ENCODE measurements around the gene RSAD2. TPM values are rescaled to one million over a fixed set of nuclear protein-coding genes. Genes with fewer than 3 reads are reported as not detected.

Gene RSAD2, protein sequence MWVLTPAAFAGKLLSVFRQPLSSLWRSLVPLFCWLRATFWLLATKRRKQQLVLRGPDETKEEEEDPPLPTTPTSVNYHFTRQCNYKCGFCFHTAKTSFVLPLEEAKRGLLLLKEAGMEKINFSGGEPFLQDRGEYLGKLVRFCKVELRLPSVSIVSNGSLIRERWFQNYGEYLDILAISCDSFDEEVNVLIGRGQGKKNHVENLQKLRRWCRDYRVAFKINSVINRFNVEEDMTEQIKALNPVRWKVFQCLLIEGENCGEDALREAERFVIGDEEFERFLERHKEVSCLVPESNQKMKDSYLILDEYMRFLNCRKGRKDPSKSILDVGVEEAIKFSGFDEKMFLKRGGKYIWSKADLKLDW
- total RNA-seq (2022; extraction: Qiagen RNA extraction), result 0.15 to 0.32 TPM (median 0.25 TPM) in 5 replicates

DNA sequence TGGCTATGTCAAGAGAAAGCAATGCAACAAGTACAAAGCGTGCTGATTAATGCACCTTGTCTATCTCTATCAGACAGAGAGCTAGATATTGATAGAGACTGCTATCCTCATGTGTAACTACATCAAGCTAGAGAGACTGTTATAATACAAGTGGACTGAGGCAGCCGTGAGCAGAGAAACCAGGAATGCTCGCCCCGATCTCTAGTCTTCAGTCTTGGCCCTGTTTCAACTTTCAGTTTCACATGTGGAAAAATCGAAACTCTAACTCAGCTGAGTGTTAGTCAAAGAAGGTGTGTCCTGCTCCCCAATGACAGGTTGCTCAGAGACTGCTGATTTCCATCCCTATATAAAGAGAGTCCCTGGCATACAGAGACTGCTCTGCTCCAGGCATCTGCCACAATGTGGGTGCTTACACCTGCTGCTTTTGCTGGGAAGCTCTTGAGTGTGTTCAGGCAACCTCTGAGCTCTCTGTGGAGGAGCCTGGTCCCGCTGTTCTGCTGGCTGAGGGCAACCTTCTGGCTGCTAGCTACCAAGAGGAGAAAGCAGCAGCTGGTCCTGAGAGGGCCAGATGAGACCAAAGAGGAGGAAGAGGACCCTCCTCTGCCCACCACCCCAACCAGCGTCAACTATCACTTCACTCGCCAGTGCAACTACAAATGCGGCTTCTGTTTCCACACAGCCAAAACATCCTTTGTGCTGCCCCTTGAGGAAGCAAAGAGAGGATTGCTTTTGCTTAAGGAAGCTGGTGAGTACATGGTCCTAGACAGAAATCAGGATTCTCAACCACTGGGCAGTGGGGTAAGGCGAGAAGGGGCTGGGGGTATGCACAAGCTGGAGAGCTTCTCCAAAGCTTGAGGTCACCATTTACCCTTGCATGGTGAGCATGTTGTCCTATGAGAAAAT lies at the start of gene RSAD2:
Gene RSAD2 (plus strand): TSS at position 376 of the 903 bp plus-strand sequence. CDS start 24 bp downstream, at position 400.

DNA sequence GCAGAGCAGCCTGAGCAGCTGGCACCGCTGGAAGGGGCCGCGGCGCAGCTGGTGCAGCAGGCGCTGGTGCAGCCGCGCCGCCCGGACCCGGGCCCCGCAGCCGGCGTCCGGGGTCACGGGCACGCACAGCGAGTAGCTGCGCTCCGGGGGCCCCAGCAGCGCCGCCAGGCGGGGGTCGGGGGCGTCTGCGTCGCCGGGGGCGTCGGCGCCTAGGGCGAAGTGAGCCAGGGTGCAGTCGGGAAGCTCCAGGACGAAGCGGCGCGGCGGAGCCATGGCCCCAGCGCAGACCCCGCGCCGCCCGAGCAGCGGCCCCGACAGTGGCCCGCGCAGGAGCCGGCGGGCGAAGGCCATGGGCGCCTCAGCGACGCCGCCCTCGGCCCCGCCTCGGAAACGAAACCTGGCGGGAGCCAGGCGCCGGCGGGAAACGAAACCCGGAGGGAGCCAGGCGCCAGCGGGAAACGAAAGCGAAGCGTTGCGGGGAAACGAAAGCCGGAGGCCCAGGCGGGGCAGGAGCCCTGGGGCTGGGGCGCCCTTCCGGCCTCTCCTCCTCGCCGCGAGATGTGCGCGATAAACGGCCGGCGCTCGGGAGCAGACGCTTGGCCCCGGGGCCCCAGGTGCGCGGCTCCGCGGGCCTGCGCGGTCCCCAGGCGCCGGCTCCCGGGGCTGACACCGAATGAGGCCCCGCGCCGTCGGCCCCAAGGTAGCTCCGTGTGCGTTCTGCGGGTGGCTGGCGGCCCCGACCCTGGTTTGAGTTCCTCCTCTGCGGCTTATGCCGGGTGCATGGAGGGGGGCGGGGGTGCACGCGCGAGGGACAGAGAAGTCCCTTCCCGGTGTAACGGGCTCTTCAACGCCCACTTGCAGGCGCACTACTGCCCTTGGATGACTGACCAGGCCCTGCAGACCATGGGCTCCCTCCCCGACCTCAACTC lies 12.0 kb upstream of the RSAD2 start, which contains the start of gene CMPK2:
Gene CMPK2 (minus strand): TSS at position 562 of the 929 bp plus-strand sequence. CDS start 211 bp downstream, at position 351.

DNA sequence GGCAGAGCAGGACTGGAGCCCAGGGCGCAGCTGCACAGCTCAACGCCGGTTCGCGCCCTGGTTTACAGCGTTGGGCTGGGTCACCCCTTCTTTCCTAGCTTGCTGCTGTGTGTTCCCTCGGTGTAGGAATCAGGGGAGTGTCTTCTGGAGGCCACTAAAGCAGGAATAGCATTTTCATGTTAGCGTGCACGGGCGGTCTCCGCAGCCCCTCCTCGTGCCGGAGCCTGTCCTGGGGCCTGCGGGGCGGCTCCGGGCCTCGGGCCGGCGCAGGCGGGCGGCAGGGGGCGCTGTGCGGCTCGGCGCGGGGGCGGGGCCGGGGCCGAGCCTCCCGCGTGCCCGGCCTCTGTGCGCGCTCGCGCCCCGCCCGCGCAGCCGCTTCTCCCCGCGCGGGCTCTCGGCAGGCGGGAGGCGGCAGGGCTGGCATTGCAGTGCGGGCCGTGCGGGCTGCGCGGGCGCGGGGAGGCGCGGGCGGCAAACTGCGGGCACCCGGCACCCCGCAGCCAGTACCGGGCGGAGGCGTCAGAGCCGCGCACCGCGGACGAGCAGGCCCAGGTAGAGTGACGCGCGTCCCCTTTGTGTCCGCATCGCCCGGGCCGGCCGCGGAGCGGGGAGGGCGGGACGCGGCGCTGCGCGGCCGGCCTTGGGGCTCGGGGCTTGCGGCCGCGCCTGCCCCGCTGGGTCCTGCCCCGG lies 39.6 kb downstream of the RSAD2 start, which contains the start of gene RNF144A:
Gene RNF144A (plus strand): TSS at position 342 of the 690 bp plus-strand sequence. CDS start 79,515 bp downstream, outside the sequence.

Other genes with a start within 250 kb of the RSAD2 start
- gene CMPK2, start 11.9 kb upstream of the RSAD2 start, total RNA-seq (2022; extraction: Qiagen RNA extraction), result 0.51 to 1.0 TPM (median 0.78 TPM) in 5 replicates
- 6.5 to 9.9 TPM (median 8.7 TPM) in 5 replicates for gene RNF144A, start 39.6 kb downstream of the RSAD2 start, total RNA-seq (2022; extraction: Qiagen RNA extraction)